ENCODE measurements around the gene BACE1-AS. TPM values are rescaled to one million over a fixed set of nuclear protein-coding genes. Genes with fewer than 3 reads are reported as not detected.

Gene BACE1-AS
- total RNA-seq, 1 donor from 2014 or later, result 5.7 TPM

DNA sequence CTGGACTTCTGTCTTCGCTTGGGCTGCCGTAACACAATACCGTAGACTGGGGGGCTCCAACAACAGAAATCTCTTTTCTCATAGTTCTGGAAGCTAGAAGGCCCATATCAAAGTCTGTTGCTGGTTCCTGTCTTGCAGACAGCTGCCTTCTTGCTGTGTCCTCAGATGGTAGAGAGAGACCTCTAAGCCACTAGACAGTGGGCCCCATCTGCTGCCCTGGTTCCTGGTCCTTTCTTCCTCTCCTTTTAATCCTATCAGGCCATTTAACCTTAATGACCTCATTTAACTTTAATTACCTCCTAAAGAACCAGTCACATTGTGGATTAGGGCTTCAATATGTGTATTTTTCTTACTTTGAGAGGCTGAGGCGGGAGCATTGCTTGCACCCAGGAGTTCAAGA, 45.9 kb downstream of the BACE1-AS start:
- DNase-seq (ENCODE audit: low spot score), result no peak
- Mint-ChIP-seq H3K4me1 (ENCODE audit: low read depth) (no peaks in the 10 kb centered on the region), H3K27me3 (ENCODE audit: insufficient read depth) (no peaks in the 10 kb centered on the region), H3K4me3 (no peak overlapping the region), H3K36me3 (ENCODE audit: low read depth) (peaks cover 11% of the 10 kb centered on the region), H3K27ac (no peak overlapping the region), H3K9me3 (no peaks in the 10 kb centered on the region)
- intact Hi-C loops (cut with micrococcal nuclease), result no loop called here

Other genes with a start within 250 kb of the BACE1-AS start
- 49.9 and 54.2 TPM in 2 replicates for gene SIK3, start 192.9 kb upstream of the BACE1-AS start, total RNA-seq
- gene PAFAH1B2, start 147.1 kb upstream of the BACE1-AS start, total RNA-seq, result 71.8 and 83.6 TPM in 2 replicates
- gene SIDT2, start 112.6 kb upstream of the BACE1-AS start, total RNA-seq, result 24.3 and 32.2 TPM in 2 replicates
- gene TAGLN, start 92.0 kb upstream of the BACE1-AS start, total RNA-seq, result 2.9 and 4.6 TPM in 2 replicates
- gene PCSK7, start 59.3 kb upstream of the BACE1-AS start, total RNA-seq, result 151 and 154 TPM in 2 replicates
- gene RNF214, start 58.7 kb upstream of the BACE1-AS start, total RNA-seq, result 18.5 and 26.3 TPM in 2 replicates
- 0.13 and 0.27 TPM in 2 replicates for gene BACE1, start 24.9 kb downstream of the BACE1-AS start, total RNA-seq
- 37.2 and 43.5 TPM in 2 replicates for gene CEP164, start 36.5 kb downstream of the BACE1-AS start, total RNA-seq